ENCODE measurements around the gene HEXD.
"Not testable (repeated sequence)": the region's sequence is repeated elsewhere in the genome, so short reads cannot be mapped to it uniquely, and the experiment has no call there.

Gene HEXD

DNA sequence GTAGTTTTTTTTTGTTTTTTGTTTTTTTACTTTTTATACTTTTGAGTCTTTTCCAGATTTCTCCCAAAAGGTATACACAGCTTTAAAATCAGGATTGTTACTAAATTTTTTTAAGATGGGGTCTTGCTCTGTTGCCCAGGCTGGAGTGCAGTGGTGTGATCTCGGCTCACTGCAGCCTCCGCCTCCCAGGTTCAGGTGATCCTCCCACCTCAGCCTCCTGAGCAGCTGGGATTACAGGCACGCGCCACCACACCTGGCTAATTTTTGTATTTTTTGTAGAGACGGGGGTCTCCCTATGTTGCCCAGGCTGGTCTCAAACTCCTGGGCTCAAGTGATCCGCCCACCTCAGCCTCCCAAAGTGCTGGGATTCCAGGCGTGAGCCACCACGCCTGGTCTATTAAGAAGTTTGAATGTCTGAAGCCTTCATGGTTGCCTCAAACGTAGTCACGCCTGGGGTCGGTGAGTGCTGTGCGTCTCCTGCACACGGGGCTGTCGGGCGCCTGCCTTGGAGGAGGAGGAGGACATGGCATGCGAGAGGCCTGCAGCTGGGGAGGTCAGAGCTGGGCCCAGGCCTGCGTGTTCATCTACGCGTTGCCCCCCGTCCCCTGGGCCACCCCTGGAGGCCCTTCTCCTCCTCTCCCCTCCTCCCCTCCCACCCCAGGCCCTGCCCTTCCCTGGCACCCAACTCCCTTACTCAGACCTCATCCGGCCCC is 35.8 kb upstream of the HEXD start:
- DNase-seq (ENCODE audit: low read depth) = not testable (repeated sequence)

DNA sequence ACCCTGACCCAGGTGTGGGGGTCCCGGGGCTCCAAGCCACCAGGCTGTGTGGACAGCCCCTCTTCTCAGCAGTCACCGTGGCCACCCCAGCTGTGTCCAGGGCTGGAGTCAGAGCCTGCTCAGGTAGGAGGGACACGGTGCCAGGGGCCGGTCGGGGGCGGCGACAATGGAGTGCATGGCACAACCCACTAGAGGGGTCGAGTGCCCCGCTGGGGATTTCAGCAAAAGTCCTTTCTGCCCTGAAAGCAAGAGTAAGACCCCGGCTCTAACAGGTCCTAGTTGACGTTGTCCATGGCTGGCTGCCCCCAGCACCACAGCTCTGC is 35.3 kb upstream of the HEXD start:
- DNase-seq (ENCODE audit: low read depth) = no peak

DNA sequence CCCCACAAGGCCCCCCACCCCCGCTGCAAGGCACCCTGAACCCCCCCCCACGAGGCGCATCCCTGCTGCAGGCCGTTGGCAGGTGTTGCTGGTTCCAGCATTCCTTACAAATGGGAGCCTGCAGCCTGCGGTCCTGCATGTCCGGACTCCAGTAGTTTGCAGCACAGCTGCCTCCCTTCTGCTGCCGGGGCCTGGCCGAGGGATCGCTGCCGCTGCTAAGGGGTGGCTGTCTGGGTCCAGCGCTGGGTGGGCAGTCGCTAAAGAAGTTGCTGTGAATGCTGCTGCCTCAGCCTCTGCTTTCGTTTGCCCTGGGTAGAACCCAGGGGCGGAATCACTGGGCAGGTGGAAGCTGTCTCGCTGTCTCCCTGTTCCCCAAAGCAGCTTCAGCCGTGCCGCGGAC is 34.7 kb upstream of the HEXD start:
- no peak for DNase-seq (ENCODE audit: low read depth)

DNA sequence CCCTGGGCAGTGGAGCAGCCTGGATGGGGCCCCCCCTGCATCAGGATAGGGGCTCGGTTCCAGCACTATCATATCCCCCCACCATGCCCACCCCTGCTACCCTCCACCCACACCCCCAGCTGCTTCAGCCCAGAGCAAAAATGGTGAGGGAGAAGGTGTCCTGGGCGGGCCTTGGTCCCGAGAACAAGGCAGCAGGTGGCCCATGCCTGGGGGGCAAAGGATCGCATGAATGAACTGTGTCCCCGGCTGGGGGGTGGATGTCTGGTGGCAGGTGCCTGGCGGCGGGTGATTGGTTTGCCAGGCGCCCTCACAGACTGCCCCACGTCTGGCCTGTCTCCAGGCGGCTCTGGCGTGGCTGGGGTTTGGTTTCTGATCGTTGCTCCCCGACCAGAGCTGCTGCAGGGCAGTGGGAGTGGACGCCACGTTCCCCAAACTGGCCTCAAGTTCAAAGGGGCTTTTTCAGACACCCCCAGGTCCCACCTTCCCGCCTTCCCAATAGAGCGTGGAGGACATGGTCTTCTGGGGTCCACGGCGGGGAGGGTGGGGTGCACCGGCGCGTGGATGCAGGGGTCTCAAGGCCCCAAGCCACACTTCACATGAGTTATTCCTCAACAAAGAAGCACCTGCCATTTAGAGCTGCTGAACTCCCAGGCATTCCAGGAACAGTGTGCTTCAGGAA is 34.0 kb upstream of the HEXD start:
- no peak for DNase-seq (ENCODE audit: low read depth)

DNA sequence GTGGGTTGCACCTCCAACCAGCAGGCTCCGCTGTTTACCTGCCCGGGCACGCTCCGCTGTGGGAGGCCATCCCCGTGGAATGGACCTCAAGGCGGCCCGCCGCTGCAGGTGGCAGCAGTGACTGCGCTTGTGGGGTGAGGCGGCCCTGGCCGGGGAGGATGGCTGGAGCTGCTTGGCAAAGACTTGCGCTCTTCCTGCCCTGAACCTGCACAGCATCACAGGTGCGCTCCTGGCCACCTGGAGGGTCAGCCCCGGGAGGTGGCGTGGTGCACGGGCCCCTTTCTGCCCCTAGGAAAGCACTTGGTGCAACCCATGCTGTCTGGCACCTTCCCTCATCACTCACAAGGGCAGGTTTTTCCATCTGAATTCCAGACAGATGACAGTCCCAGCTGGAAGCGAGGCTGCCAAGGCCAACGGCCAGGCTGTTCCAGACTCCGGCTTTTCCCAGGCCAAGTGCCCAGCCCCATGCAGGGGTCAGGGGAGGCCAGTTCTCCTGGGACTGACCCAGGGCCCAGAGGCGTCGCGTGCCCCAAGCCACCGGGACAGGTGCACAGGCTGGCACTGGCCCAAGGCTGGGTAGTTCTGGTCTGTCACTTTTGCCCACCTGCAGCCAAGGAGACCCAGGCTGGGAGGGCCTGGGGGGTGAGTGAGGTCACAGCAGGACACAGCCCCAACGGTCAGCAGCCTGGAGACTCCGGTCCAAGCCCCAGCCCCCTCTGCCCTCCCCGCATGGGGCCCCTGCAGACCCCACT is 33.2 kb upstream of the HEXD start:
- DNase-seq (ENCODE audit: low read depth) = peak; percentile 62

DNA sequence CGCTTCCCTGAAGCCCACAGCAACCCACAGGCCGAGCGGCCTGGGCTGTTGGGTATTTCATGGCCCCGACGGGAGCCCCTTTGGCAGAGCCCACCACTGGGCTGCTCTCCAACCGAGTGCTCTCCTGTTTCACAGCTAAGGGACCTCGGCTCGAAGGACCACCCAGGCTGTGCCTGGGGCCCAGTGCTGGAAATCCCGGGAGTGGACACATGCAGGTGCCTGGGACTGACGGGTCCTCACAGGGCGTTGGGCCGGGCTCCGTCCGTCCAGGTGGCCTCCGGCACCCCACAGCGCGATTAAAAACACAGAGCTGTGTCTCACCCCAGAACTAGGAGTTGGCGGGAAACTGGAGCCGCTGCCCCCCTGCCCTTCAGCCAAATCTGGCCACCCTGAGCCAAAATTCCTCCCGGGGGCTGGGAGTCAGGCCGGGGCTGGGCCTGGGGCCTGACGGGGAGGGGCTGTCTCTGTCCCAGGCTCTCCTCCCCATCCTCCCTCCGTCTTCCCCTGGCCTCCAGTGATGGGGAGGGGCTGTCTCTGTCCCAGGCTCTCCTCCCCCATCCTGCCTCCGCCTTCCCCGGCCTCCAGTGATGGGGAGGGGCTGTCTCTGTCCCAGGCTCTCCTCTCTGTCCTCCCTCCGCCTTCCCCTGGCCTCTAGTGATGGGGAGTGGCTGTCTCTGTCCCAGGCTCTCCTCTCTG is 32.4 kb upstream of the HEXD start:
- no peak for DNase-seq (ENCODE audit: low read depth)

DNA sequence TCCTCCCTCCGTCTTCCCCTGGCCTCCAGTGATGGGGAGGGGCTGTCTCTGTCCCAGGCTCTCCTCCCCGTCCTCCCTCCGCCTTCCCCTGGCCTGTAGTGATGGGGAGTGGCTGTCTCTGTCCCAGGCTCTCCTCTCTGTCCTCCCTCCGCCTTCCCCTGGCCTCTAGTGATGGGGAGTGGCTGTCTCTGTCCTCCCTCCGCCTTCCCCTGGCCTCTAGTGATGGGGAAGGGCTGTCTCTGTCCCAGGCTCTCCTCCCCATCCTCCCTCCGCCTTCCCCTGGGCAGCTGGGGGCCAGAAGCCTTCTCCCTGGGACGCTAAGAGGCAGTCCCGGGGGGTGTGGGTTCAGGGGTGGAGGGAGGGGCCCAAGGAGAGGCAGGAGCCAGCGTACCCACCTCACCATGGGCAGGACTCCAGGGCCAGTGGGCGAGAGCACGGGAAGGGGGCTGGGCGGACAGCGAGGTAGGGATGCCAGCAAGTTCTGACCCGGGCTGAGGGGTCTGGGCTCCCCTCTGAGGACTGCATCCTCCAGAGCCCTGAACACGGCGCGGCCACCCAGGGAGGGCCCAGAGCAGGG is 31.8 kb upstream of the HEXD start:
- no peak for DNase-seq (ENCODE audit: low read depth)

DNA sequence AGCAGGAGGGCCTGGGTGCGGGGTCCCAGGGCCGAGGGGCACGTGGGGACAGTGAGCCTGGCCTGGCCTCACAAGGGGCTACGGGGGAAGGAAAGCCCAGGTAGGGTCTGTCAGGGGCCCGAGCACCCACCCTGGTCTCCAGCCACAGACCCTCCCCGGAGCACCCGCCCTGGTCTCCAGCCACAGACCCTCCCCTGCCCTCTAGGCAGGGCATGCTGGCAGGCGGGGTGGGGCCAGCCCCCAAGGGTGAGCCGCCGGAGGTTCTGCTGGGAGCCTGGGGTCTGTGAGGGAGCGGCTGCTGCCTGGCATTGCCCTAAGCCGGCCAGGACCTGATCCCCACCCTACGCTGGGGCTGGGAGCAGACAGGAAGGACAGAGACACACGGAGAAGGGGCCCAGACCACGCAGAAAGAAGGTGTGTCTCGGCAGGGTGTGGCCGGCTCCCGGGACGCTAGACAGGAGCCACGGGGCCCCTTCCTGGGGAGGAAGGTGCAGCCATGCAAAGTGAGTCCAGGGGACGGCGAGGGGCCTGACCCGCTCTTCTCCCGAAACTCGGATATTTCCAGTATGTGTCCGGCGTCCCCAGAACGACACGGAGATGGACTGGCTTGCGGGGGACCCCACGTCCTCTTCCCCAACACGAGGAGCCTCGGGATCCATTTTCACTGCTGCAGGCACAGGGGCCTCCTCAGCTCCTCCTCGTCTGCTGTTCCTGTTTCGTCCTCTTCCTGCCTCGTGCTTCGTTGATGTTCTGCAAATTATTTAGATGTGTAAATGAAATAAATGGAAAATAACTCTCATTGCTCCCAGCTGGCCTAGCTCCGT is 31.1 kb upstream of the HEXD start:
- no peak for DNase-seq (ENCODE audit: low read depth)

DNA sequence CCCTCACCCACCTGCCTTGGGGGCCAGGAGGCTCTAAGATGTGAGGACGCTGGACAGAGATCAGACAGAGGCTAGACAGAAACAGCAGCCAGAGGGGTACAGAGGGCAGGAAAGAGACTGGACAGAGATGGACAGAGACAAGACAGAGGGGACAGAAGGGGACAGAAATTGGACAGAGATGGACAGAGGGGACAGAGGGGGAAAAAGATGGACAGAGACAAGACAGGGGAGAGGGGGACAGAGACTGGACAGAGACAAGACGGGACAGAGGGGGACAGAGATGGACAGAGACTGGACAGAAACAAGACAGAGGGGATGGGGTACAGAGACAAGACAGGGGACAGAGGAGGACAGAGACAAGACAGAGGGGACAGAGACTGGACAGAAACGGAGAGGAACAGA is 30.4 kb upstream of the HEXD start:
- DNase-seq (ENCODE audit: low read depth) = no peak

DNA sequence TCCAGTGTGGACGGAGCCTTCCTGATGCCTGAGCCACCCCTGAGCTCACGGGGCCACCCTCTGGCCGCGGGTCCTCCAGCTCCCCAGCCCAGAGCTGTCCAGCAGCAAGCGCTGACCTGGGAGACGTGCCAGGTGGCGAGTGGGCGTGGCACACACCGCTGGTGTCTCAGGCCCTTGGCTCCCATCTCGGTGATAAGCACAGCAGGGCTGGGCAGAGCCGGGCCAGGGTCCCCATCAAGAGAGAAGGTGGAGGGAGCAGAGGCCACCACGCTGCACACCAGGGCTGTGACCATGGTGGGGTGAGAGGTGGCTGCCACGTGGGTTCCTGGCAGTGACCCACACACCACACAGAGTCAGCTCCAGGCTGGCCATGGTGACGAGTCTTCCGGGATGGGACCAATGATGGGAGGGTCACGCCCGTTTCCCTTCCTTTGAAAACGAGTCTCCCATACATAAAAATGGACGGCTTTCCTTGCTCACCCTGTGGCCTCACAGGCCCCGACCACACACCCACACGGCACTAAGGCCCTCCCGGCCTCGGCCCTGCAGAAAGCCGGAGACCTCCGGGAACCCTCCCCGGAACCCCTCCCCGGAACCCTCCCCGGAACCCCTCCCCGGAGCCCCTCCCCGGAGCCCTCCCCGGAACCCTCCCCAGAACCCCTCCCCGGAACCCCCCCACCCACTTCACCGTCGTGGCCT is 29.8 kb upstream of the HEXD start:
- no peak for DNase-seq (ENCODE audit: low read depth)

DNA sequence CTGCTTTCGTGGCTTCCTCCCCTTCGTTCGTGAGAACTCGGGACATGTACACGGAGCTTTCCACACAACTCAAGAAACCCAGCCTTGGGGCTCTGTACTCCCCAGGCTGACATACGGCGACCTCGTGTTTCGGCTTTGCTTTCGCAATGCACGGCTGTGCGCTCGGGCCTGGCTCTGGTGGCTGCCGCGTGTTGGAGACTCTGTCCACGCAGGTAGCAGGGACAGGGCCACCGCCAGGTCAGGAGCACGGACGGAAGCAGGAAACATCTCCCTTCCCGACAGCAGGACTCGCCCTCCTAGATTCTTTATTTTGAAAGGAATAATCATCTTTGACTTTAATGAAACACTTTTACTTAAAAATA is 29.2 kb upstream of the HEXD start:
- no peak for DNase-seq (ENCODE audit: low read depth)

DNA sequence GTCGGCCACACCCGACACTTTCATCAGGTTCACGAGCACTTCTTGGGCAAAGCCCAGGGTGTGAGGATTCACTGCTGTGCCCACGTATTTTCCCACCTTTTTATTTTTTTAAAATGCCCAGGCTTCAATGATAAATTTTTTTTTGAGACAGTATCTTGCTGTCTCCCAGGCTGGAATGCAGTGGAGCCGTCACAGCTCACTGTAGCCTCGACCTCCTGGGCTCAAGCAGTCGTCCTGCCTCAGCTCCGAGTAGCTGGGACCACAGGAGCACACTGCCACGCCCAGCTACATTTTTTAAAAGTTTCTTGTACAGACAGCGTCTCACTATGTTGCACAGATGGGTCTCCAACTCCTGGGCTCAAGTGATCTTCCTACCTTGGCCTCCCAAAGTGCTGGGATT is 28.8 kb upstream of the HEXD start:
- no peak for DNase-seq (ENCODE audit: low read depth)

DNA sequence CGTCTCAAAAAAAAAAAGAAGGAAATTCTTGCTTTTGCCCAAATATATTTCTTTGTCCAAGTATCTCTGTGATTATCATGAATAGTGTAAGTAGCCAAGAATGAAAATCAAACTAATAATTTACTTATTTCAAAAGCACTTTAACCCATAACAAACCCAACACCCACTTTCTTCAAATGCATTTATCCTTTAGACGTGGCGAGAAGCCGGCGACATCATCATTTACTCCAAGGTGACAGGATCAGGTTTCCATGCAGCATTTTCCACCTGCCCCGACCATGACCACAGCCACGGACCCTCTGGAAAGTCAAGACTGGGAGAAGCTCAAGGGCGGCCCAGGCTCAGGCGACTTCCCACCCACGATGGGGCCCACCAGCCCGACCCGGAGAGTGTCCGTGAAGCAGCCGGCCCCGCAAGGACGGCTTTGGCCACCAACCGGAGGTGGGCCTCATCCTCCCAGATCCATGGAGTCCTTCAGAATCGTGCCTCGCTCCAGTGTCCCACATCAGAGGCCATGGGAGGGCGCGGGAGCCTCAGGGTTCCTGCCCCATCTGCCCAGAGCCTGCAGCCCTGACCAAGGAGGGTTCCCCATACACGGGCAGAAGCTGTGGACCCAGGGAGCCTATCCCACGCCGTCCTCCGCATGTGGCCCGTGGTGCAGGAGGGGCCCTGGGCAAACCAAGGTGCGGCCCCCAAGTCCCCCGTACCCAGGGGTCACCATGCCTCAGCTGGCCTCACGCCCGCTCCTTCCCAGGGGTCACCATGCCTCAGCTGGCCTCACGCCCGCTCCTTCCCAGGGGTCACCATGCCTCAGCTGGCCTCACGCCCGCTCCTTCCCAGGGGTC is 27.9 kb upstream of the HEXD start:
- DNase-seq (ENCODE audit: low read depth) = no peak

DNA sequence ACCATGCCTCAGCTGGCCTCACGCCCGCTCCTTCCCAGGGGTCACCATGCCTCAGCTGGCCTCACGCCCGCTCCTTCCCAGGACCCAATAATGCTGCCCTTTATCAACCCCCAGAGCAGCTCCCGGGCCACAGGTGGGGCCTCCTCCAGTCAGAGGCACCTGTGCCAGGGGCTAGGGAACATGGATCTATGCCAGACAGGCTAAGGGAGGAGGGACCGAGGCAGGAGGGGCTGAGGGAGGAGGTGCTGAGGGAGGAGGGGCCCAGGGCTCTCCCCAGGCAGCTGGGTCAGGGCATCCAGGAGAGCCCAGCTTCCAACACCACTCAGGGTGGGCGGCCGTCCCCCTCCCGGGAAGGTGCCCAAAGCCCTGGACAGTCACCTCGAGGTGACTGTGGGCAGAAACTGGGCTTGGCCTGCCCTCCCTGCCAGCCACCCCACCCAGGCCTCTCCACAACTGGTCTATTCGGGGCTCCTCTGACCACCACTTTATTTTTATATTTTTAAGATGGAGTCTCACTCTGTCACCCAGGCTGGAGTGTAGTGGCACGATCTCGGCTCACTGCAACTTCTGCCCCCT is 27.2 kb upstream of the HEXD start:
- no peak for DNase-seq (ENCODE audit: low read depth)

DNA sequence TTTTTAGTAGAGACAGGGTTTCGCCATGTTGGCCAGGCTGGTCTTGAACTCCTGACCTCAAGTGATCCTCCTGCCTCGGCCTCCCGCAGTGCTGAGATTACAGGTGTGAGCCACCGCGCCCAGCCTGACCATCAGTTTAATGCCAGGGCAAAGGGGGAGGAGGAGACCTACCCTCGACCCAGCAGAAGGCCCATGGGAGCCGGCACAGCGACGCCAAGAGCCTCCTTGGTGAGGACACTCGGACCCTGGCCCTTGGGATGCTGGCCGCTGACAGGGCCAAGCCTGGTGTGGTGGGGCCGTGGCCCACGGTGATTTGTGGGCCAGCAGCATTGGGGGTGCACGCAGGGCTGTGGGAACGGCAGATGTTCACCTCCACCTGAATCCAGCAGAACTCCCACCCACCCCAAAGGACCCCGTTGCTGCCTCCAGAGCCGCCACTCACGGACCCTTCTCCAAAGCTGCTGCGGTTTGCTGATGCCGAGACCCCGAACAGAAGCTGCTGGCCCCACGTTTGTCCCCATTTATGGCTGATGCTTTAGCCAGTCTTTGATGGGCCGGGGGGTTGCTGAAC is 26.6 kb upstream of the HEXD start:
- no peak for DNase-seq (ENCODE audit: low read depth)

DNA sequence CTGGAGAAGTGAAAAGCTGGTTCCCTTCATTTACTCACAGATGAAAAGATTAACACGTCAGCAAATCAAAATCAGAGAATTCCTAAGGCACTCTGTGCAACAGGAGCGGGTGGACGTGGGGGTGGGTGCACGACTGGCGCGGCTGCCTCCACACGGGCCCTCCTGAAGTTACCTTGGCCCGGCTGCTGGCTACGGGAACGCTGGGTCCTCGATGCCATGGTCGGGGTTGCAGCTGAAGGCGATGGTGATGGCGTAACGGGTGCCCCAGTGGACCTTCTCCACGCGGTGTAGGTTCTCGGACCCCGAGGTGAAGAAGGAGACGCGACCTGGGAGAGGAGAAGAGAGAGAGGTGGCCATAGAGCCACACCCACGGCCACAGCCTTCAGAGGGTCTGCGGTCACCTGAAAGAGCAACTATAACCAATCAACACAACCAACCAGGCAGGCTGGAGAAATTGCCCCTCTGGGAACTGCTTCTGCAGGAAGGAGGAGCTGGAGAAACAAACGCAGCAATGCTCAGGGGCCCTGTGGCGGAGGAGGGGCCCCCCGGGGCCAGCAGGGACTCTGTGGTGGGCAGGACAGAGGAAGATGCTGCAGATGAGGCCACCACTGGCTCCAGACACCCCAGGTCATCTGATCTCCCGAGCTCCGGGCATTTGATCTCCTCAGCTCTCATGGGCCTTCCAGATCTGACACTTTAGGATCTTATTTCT is 25.8 kb upstream of the HEXD start:
- no peak for DNase-seq (ENCODE audit: low read depth)

DNA sequence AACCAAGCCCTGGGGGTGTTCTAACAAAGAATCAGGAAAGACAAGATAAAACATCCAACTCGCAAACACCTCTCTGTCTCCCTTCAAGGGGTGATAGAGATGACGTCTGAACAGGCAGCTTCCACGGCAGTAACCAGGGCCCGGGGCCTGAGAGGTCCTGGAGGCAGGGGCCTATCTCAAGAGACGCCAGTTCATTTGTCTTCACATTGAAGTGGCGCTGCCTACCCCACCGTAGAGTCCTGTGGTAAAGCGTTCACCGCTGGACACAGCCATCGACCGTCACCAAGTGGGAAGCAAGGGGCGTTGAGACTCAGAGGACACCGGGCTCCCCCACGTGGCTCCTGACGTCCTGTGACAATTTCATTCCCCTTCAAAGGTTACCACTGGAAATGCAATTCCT is 25.2 kb upstream of the HEXD start:
- no peak for DNase-seq (ENCODE audit: low read depth)

DNA sequence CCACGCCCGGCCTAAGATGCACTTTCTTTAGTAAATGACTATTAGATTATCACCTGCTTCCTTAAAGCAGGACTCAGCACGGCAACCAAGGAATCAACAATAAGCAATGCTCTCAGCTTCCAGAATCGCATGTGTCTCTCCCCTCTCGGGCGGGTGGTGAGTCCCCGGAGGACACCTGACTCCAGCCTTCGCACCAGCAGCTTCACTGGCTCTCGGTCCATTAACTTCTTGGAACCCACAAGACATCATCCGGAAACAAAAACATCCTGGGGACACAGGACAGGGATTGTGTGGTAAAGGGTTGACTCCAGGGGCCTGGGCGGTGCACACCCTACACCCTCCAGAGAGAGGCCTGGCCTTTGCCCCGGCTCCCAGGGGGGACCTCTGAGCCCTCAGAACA is 23.9 kb upstream of the HEXD start:
- DNase-seq (ENCODE audit: low read depth) = no peak

Data from amniotic epithelial cell (primary cell).